Hematopoietic multipotent progenitor cell treated with erythropoietin and hydrocortisone succinate and interleukin-3 and kit ligand, for 4 days (in vitro differentiated cells): Measurements from ENCODE around the gene AUTS2.

ENCODE experiments used
- DNase-seq: peaks from one replicate; pipeline ENCODE4 v3.0.0-alpha.2; 2015

The AUTS2 gene

DNA sequence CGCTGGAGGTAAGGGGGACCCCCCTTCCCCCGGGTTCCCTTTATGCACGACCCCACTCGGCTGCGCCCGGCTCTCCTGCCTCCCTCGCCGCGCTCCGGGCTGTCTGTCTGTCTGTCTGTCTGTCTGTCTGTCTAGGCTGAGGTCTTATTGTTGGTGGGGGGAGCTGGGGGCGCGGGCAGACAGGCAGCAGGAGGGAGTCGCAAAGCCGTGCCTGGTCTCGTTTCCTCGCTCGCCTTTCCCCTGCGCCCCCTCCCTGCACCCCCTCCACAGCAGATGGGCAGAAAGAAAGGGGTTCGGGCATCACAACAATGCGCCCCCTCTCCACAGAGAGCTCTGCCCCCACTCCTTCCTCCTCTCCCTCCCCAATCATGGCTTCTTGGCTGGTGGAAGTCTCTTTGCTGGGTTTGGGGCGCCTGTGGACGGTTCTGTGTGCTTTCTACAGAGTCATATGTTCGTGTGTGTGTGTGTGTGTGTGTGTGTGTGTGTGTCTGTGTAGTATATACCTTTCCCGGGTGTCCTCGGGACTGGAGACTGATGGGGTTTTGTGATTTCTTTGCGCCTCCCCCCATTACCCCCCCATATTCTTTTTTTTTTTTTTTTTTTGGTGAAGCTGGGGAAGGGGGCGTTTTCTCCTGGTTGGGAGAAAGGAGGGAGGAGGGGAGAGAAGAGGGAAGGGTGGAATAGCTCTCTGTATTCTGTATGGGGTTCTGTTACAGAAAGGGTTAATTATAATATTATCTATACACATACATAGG lies 1.9 kb downstream of the AUTS2 start:
- peak; percentile 52 for DNase-seq

DNA sequence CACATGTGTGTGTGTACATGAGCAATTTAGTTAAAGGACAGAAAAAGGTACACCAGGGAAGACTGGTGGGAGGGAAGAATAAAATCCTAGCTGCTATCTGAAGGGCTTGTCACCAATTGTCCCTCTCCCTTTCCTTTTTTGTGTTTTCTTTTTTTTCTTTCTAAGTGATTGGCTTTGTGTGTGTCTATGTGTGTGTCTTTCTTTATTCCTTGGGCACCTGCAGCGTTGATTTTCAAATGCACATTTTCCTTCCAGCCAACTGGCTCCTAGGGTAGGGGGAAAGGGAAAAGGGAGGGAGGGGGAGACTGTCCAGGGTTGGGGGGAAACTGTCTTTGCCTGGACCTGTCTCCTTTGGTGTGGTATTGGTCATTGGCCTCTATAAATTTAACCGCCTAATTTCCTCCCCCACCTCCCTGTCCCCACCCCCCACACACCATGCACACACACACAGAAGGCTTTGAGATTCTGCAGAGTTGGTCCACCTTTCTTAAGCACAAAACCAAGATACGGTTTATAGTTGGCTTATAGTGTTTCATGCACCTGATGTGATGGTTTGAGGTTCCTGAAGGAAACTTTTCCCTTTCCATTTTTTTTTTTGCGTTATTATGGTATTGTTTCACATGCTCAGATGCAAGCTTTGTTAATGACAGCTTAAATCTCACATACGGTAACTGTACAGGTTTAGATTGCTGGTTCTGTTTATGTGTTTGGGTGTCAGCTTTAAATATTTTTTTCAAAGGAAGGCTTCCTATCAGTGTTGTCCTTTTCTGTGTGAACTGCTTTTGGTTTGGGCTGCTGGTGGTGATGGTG lies 2.6 kb downstream of the AUTS2 start:
- no peak for DNase-seq

DNA sequence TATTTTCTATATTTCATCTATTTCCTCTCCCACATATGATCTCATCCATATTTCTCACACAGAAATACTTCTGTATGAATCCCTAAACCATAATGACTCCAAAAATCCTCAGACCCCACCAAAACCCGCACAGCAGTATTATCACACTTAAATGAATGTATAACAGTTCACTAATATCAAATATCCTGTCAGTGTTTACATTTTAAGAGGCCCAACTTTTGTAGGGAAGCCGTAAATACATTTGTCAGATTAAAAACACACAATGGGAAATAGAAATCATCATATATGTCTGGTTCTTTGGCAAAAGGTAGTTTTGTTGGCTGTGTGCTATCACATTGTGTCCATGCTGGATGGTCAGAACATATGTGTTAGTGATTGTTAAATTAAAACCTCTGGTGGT lies 4.2 kb downstream of the AUTS2 start:
- no peak for DNase-seq

DNA sequence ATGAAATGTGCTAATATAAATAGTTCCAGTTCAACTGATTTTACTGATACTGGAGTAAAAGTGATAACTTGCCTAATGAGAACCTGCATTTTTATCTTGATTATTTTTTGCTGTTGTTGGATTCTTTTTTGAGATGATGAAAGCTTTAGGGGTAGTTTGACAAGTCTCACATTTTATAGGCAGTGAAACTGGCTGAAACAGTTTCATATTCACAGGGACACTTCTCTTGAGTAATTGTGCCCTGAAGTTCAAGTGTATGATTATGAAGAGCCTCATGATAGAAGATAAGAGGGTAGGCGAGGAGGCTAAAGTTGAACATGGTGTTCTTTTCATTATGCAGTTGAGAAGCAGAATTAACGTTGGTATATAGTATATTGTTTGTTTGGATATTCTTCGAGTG lies 5.1 kb downstream of the AUTS2 start:
- peak; percentile 19 for DNase-seq

DNA sequence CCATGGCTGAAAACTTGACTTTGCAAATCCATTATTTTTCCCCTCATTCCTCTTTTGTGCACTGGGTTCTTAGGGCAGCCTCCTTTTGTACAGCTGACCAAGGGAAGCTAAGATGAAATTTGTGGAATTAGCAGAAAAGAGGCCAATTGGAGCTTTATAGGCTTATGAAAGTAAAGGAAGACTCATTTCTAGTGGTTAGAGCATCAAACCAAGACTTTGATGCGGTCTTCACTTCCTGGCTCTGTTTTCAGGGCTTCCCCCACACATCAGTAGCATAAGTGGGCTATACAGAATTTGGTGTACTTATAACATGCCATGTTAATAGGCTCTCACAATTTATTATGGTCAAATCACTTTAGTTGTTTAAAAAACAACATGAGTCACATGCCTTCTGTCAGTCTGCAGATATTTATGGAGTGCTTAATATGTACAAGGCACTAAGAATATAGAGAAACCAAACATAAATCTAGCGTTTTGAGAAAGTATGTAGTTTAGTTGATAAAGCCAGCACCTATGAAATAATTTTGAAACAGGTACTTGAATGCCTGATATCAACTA lies 5.7 kb downstream of the AUTS2 start:
- DNase-seq = peak; percentile 21

DNA sequence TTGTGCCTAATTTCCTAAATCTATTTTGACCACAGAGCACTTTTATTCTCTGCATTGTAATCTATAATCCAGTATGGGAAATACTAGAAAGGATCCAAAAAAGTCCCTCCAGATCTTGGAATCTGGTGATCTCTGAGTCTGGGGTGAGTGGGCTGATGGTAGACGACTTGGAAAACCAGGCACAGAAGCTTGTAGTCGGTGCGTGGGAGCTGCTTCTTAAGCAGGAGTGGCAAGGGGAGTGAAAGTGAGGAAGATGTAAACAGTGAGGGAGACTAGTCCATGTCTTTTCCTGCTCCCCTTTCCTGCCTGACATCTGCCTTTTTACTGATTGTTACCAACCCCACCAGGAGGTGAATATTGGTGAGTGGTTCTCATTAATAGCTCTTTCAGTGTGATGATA lies 6.8 kb downstream of the AUTS2 start:
- DNase-seq = no peak

DNA sequence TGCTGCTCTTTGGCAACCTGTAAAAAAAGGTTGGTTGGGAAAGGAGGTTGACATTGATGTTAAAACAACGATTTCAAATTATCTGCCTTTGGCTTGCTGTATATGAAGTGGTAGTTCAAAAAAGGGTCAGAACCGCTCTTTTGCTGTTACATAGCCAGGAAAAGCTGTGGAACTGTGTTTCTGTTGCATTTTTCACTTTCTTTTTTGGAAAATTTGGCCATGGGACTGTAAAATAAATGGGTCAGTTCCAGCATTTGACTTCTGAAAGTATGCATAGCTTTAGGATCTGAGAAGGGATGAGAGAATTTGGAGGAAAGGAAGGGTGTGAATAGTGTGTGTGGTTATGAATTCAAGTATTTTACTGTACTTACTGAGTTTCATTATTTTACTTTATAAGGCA lies 7.3 kb downstream of the AUTS2 start:
- DNase-seq = no peak

DNA sequence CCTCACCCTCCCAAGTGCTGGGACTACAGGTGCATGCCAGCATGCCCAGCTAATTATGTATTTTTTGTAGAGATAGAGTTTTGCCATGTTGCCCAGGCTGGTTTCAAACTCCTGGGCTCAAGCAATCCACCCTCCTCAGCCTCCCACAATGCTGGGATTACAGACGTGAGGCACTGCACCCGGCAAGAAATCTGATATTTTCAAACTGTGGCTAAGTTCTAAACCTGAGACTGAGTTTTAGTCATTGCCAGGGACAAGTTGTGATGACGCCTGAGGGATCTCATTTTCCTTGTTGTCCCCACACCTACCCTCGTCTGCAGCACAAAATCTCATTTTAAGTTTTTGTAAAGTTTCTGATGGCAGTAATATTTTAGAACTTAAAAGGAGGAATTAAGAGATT lies 9.8 kb downstream of the AUTS2 start:
- no peak for DNase-seq

DNA sequence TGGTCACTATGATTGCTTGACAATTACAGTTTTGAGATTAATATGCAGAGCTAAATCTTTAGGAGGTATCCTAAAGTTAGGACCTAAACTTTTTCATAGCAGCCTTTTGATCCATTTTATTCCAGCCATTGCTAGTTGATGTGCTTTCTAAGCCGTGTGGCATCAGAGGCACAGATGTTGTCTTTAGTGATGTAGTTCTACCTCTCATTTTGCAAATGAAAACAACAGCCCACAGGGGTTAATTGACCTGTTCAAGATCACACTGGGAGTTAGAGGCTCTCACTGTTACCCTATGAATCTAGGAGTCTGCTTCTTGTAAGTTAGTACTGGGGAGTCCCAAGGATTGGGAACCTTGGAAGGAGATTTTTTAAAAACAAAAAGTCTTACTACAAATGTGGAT lies 10.6 kb downstream of the AUTS2 start:
- DNase-seq = no peak

DNA sequence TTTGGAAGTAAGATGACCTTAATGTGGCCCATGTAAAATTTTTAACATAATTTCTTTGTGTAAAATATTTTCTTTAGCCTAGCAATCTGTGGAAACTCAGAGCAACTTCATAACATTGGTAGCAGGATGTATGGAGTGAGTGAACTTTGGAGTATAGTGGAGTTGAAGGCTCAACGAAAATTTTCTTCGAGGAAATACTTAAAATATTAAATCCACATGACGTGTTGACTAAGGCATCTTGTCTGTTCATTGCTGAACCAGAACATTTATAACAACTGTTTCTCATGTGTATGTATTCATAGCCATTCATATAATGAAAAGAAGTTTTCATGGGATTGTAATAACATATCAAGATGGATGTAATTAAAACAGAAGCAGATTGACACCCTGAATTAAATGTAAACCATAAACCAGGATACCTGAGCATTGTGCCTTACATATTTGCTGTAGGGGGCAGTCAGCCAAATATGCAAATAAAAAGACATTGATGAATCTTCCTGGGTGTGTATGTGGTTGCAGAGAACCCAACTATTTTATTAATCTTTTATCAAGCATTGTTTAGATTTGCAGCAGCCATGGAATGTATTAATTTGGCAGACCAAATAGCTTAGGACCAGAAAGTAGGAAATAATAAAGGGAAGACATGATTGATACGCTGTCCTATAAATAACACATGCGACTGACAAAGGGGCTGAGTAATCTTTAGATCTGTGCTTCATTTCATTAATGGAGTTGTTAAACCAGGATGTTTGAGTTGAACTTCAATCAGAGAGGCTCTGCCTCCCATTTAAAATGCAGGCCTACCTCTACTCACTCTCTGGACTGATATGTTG lies 11.5 kb downstream of the AUTS2 start:
- no peak for DNase-seq

DNA sequence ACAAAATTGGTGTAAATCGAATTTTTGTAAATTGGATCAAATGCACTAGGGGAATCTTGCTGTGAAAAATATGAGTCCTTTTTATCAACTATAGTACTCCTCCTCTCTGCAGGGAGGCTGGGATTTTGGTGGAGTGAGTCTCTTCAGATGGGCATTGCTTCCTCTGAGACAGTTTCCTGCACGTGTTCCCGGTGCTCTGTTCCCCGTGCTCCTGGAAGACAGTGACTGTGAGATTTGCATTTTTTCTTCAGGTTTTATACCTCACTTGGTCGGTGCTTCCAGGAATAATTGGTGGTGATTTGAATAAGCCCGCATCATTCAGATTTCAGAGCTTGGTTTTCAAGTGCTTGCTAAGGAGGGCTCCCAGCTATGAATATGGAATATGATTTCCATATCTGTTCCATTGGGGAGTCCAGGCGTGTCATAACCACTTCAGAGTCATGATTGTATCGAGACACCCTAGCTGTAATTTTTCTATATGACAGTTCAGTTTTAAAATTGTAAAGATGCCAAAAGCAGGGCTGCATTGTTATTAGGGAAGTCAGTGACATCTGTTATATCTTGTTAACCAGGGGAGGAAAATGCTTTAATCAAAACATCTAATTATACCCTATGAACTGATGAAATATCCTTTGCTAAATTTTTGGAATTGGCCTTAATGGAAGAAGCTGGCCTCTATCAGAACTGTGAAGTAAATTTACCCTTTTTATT lies 12.3 kb downstream of the AUTS2 start:
- DNase-seq = peak; percentile 51

DNA sequence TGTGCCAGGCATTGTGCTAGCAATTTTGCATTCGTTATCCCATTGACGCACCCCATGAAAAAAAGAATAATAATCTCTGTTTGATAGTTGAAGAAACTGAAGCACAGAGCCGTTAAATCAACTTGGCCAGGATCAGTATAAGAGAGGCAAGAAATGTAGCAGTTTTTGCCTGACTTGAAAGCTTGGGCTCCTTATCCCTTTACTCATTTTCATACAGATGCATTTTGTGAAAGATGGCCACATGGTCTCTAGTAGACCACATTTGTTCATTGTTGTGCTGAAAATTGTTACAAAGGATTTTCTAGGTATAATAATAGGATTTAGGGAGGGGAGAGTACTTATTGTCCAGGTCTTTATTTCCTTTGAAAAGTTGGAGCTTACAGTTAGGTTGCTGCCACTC lies 14.7 kb downstream of the AUTS2 start:
- DNase-seq = no peak

DNA sequence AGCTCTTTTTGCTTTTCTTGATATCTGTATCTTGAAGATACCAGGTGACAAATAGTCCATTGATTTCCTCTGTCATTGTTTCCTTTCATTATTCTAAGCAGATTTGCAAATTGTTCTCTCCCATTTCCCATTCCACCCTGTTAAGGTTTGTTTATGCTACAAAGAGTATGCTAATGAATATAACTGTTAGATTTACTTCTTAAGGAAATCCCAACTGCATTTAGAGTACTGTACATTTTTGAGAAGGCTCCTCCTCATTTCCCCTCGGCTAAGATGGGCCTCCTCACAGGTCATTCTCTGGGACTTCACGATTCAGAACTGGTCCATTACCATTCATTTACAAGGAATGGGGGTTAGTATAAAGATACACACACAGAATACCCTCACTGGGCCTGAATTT lies 15.6 kb downstream of the AUTS2 start:
- no peak for DNase-seq

DNA sequence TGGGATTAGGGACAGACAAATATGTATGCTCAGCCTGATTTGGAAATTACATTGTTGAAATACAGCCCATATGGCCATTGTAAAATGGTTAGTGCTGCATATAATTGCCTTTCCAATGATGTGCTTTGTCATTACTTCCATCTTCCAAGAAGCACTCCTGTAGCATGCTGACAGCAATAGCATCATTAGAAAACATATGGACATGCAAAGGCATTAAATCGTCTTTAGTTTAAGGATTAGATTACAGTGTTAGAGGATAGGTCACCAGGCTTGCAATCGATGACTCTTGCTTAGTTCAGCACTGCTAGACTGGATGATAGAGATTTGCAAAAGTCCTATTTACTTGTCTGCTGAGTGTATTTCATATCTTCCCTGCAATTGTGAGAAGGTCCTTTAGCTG lies 17.4 kb downstream of the AUTS2 start:
- no peak for DNase-seq

DNA sequence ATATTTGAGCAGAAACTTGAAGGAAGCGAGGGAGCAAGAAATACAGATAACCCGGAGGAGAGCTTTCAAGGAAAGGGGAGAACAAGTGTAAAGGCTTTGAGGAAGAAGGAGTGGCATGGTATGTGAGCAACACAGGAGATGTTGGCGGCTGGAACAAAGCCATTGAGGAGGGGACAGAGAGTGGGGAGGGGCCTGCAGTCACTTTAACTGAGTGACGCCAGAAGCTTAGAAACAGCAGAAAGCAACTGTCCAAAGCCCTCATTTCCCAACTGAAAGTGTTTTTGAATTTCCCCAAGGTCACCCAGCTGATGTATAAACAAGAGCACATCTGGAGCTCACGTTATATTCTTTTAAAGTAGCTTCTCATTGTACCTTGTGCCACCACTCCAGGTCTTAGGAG lies 19.1 kb downstream of the AUTS2 start:
- no peak for DNase-seq

DNA sequence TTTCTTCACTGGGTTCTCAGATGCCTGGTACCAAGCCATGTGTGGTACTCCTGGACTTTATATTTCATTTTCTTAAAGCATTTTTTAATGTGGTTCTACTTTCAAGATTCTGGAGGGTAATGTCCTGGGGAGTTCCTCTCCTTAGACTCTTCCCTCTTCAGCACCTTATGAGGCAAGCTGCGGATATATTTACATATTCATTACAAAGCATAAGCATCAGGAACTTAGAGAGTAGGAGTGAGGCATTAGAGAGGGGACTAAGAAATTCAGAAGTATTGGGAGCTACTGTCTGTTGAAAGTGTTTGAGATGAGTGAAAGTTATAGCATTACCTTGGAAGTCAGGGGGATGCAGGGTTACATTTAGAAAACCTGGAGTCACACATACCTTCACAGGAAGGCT lies 20.8 kb downstream of the AUTS2 start:
- DNase-seq = no peak

DNA sequence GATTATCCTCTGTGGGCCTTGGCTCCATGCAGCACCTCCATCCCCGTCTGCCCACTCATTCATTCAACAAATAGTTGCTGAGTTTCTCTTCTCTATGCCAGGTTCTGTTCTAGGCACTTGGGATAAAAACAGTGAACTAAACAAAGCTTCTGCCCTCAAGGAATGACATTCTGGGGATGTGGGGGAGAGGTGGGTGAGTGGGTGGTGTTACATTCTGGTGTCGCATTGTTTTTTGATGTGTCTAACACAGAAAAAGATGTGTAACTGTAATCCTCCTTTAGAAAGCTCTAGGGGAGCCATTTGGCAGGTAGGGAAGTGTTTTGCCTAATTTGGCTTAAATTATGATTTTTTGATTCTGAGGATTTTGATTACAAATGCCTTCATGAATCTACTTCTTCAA lies 21.4 kb downstream of the AUTS2 start:
- DNase-seq = no peak

DNA sequence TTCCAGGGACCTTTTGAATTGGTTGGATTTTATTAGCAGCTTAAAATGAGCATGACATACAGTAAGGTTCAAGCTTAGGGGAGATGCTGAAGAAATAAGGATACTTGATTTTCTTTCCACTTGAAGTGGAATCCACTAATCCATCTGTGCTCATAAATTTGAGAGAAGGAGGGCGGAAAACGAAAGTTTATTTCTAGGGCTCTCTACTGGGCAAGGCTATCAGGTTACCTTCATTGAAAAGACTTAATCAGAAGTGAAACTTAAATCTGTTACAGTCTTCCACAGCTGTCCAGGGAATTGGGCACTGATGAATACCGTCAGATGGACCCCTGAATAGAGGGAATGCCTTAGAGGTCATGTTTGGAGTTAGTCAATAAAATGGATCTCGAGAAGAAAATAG lies 21.8 kb downstream of the AUTS2 start:
- DNase-seq = no peak

DNA sequence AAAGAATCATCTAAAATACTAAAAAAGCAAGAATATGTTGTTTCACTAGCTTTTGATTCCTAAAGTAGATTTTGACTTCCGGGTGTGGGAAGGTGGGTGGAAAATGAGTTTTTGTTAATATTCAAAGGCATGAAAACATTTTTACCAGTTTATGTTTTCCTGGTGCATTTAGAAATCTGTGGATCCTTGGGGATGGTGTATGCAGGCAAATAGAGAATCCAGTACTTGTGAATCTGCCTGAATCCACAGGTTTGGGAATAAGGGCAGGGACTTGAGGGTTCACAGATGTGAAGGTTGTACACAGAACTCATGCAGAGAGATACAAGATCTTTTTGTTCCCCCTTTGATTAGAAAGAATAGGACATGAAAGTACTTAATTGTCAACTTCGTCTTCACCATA lies 22.4 kb downstream of the AUTS2 start:
- no peak for DNase-seq

DNA sequence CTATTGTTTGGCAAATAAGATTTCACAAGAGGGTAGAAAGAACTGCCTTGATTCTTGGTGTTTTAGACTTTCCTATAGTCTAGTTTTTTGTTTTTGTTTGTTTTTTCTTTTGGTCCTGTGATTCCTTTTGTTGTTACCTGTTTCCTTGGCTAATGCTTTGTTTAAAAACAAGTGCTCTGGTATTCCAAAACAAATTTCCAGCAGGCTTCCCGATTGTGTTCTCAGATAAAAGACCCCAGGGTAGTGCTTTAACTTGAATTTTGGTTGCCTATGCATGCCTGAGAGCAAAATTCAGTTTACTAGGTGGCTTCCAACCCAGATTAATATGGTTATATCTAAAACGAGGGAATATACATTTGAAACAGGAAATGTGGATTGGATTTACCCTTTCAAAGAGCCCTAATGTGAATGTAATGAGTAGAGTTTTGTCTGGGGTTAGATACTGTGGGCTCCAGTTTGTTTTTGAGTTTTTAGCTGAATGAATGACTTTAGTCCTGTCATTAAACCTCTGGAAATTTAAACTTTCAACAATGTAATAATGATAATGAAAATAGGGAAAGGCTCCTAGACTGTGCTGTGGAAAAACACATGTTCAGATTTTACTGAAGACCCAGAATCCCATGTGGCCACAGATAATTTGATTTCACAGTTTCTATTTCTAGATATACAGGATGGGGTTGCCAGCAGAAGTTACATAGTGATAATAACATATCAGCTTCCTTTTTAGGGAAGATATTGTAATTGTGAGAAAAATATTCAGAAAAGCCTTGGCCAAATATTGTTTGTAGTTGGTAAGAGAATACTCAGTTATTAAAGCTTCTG lies 23.9 kb downstream of the AUTS2 start:
- peak; percentile 73 for DNase-seq

DNA sequence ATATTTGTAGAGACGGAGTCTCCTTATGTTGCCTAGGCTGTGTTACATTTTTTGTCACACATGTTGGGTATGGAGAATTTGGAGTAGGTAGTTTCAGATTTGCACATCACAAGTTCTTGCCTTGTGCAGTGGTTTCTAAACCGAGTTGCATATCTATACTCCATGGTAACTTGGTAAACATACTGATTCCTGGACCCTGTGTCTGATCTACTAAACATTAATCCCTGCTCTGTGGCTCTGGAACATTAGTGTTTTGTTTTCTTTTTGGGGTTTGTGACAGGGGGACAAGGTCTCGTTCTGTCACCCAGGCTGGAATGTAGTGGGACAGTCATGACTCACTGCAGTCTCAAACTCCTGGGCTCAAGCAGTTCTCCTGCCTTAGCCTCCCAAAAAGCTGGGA lies 24.7 kb downstream of the AUTS2 start:
- DNase-seq = peak; percentile 26
